Neural progenitor cell (in vitro differentiated cells): ENCODE data around the gene CDH2. TPM values are rescaled to one million over a fixed set of nuclear protein-coding genes. Genes with fewer than 3 reads are reported as not detected.

Source experiments
- DNase-seq: peaks from one replicate; pipeline ENCODE4 v3.0.0-alpha.2; 2016; ENCODE audit warnings: low spot score
- H2AFZ ChIP-seq: fragments of 200-600 bp; sonication (generic); replicated peaks from 2 replicates; pipeline ENCODE4 v1.6.1; 2016; ENCODE audit warnings: antibody characterized with exemption
- H3F3A ChIP-seq: fragments of 200-600 bp; sonication (generic); 2 replicates; pipeline ENCODE4 v1.6.1; 2016; ENCODE audit warnings: antibody characterized with exemption, low read depth
- H3K27ac ChIP-seq: fragments of 200-600 bp; sonication (generic); 2 replicates; pipeline ENCODE4 v1.5.1; 2016; ENCODE audit warnings: mild to moderate bottlenecking
- H3K27me3 ChIP-seq: fragments of 200-600 bp; sonication (generic); 2 replicates; pipeline ENCODE4 v1.6.1; 2016; ENCODE audit warnings: mild to moderate bottlenecking, moderate library complexity
- H3K36me3 ChIP-seq: fragments of 200-600 bp; sonication (generic); 2 replicates; pipeline ENCODE4 v1.5.1; 2016
- H3K4me1 ChIP-seq: fragments of 200-600 bp; sonication (generic); 2 replicates; pipeline ENCODE4 v1.6.1; 2016; ENCODE audit warnings: mixed run types
- H3K4me2 ChIP-seq: fragments of 200-600 bp; sonication (generic); 2 replicates; pipeline ENCODE4 v1.6.1; 2016
- H3K4me3 ChIP-seq: fragments of 200-600 bp; sonication (generic); 2 replicates; pipeline ENCODE4 v1.5.1; 2016
- H3K79me2 ChIP-seq: fragments of 200-600 bp; sonication (generic); 2 replicates; pipeline ENCODE4 v1.6.1; 2016; ENCODE audit warnings: low read depth
- H3K9ac ChIP-seq: fragments of 200-600 bp; sonication (generic); 2 replicates; pipeline ENCODE4 v1.6.1; 2016
- H3K9me3 ChIP-seq: fragments of 200-600 bp; sonication (generic); 2 replicates; pipeline ENCODE4 v1.5.1; 2016; ENCODE audit warnings: low read depth
- H4K20me1 ChIP-seq: fragments of 200-600 bp; sonication (generic); 2 replicates; pipeline ENCODE4 v1.6.1; 2016; ENCODE audit warnings: low read depth
- H3K27ac Mint-ChIP-seq: 3 replicates; pipeline ENCODE4 v1.8.0; 2021; ENCODE audit warnings: mixed read lengths
- H3K27me3 Mint-ChIP-seq: 2 replicates; pipeline ENCODE4 v1.8.0; 2022; ENCODE audit warnings: low read depth, mild to moderate bottlenecking, inconsistent platforms, moderate library complexity, mixed read lengths; ENCODE audit not compliant: insufficient read depth
- H3K36me3 Mint-ChIP-seq: 3 replicates; pipeline ENCODE4 v1.8.0; 2021; ENCODE audit warnings: mixed read lengths
- H3K4me1 Mint-ChIP-seq: 3 replicates; pipeline ENCODE4 v1.8.0; 2021; ENCODE audit warnings: mixed read lengths
- H3K4me3 Mint-ChIP-seq: 3 replicates; pipeline ENCODE4 v1.8.0; 2021; ENCODE audit warnings: mild to moderate bottlenecking, moderate library complexity, mixed read lengths
- H3K9me3 Mint-ChIP-seq: 3 replicates; pipeline ENCODE4 v1.8.0; 2020; ENCODE audit warnings: mixed read lengths
- CTCF ChIP-seq: fragments of 200-600 bp; sonication (generic); IDR thresholded peaks from 2 replicates; pipeline ENCODE4 v1.5.1; 2017; ENCODE audit warnings: antibody characterized with exemption, mild to moderate bottlenecking
- EZH2 ChIP-seq: fragments of 200-600 bp; sonication (generic); IDR thresholded peaks from 2 replicates; pipeline ENCODE4 v1.6.1; 2017; ENCODE audit warnings: antibody characterized with exemption, mild to moderate bottlenecking, moderate library complexity
- EZH2phosphoT487 ChIP-seq: fragments of 200-600 bp; sonication (generic); IDR thresholded peaks from 2 replicates; pipeline ENCODE4 v1.6.1; 2017; ENCODE audit warnings: antibody characterized with exemption
- total RNA-seq: library from RNA; depleted of rRNA; stranded (reverse); fragments of >200 nt; gene quantifications from 2 replicates; pipeline ENCODE4 v1.2.3, GENCODE V29; 2015; ENCODE audit warnings: low replicate concordance

Gene CDH2
- total RNA-seq, 1 donor from 2014 or later = 459 TPM

- peaks cover 63% of the 10 kb centered on the region for H3K36me3 ChIP-seq
- no peak overlapping the region for H2AFZ ChIP-seq
- no peaks in the 10 kb centered on the region for H3K27me3 Mint-ChIP-seq
- H4K20me1 ChIP-seq = no peaks in the 10 kb centered on the region
- DNase-seq = no peak
- H3K27me3 ChIP-seq = no peaks in the 10 kb centered on the region
- peaks cover 7% of the 10 kb centered on the region for H3K4me1 Mint-ChIP-seq
- no peak overlapping the region for H3K27ac Mint-ChIP-seq
- H3K4me3 Mint-ChIP-seq = no peak overlapping the region
- H3K9me3 Mint-ChIP-seq = no peaks in the 10 kb centered on the region
- no peaks in the 10 kb centered on the region for H3K4me1 ChIP-seq
- H3K36me3 Mint-ChIP-seq = peaks cover 63% of the 10 kb centered on the region
- no peak overlapping the region for H3K4me2 ChIP-seq
- peaks cover 36% of the 10 kb centered on the region for H3K79me2 ChIP-seq
- H3K9me3 ChIP-seq = no peaks in the 10 kb centered on the region
- peaks cover 11% of the 10 kb centered on the region for H3F3A ChIP-seq
- no peak overlapping the region for H3K27ac ChIP-seq
- TF ChIP-seq CTCF (no peak), EZH2 (no peak), EZH2phosphoT487 (no peak)
- H3K4me3 ChIP-seq = no peak overlapping the region
- no peak overlapping the region for H3K9ac ChIP-seq
These were observed 172.3 kb downstream of the CDH2 start for GRCh38 chr18:28004606-28005005.

- Mint-ChIP-seq H3K27ac (no peak overlapping the region), H3K9me3 (peaks cover 4% of the 10 kb centered on the region), H3K4me1 (peaks cover 7% of the 10 kb centered on the region), H3K4me3 (no peak overlapping the region), H3K27me3 (no peaks in the 10 kb centered on the region), H3K36me3 (peaks cover 63% of the 10 kb centered on the region)
- H3K27me3 ChIP-seq = no peaks in the 10 kb centered on the region
- no peaks in the 10 kb centered on the region for H3K9me3 ChIP-seq
- no peaks in the 10 kb centered on the region for H3K4me1 ChIP-seq
- no peaks in the 10 kb centered on the region for H4K20me1 ChIP-seq
- TF ChIP-seq EZH2 = no peak
- no peak for TF ChIP-seq EZH2phosphoT487
- TF ChIP-seq CTCF = no peak
- no peak overlapping the region for H3K9ac ChIP-seq
- no peak for DNase-seq
- peaks cover 27% of the 10 kb centered on the region for H3K79me2 ChIP-seq
- no peak overlapping the region for H3K4me2 ChIP-seq
- no peak overlapping the region for H2AFZ ChIP-seq
- peaks cover 61% of the 10 kb centered on the region for H3K36me3 ChIP-seq
- H3K27ac ChIP-seq = no peak overlapping the region
- peaks cover 11% of the 10 kb centered on the region for H3F3A ChIP-seq
- no peak overlapping the region for H3K4me3 ChIP-seq
These were observed 173.5 kb downstream of the CDH2 start for GRCh38 chr18:28003451-28003850.

GRCh38 chr18:28002841-28003240 is 174.1 kb downstream of the CDH2 start:
- no peak overlapping the region for H3K27ac ChIP-seq
- peaks cover 11% of the 10 kb centered on the region for H3F3A ChIP-seq
- Mint-ChIP-seq H3K36me3 (peaks cover 65% of the 10 kb centered on the region), H3K4me3 (no peak overlapping the region), H3K4me1 (peaks cover 7% of the 10 kb centered on the region), H3K27me3 (no peaks in the 10 kb centered on the region), H3K9me3 (peaks cover 4% of the 10 kb centered on the region), H3K27ac (no peak overlapping the region)
- DNase-seq = no peak
- H4K20me1 ChIP-seq = no peaks in the 10 kb centered on the region
- no peak overlapping the region for H3K4me3 ChIP-seq
- no peak overlapping the region for H2AFZ ChIP-seq
- H3K9me3 ChIP-seq = no peaks in the 10 kb centered on the region
- no peaks in the 10 kb centered on the region for H3K4me1 ChIP-seq
- H3K79me2 ChIP-seq = peaks cover 27% of the 10 kb centered on the region
- TF ChIP-seq EZH2phosphoT487 = no peak
- no peak for TF ChIP-seq EZH2
- TF ChIP-seq CTCF = no peak
- H3K4me2 ChIP-seq = no peak overlapping the region
- H3K36me3 ChIP-seq = peaks cover 55% of the 10 kb centered on the region
- H3K9ac ChIP-seq = no peak overlapping the region
- H3K27me3 ChIP-seq = no peaks in the 10 kb centered on the region
